OCI-LY3 (cell line): ENCODE measurements around the gene UBASH3A.

Experiments used
- H2AFZ ChIP-seq: fragments of 200-600, 300-600 bp; shearing (Covaris generic); 2 replicates; pipeline ENCODE4 v1.6.0; 2014; ENCODE audit warnings: antibody characterized with exemption, low read depth, low read length
- H3K27ac ChIP-seq: fragments of 200-600, 300-600 bp; sonication (generic); 2 replicates; pipeline ENCODE4 v1.5.1; 2014; ENCODE audit warnings: mild to moderate bottlenecking, low read length, moderate library complexity, mixed read lengths
- H3K27me3 ChIP-seq: fragments of 200-600, 300-600 bp; sonication (generic); 2 replicates; pipeline ENCODE4 v1.6.1; 2014; ENCODE audit warnings: low read depth, low read length, mixed read lengths
- H3K36me3 ChIP-seq: fragments of 200-600, 300-600 bp; sonication (generic); replicated peaks from 2 replicates; pipeline ENCODE3; 2014; ENCODE audit warnings: low read depth, low read length, mixed read lengths
- H3K4me1 ChIP-seq: fragments of 300-600, 200-600 bp; sonication (generic); 2 replicates; pipeline ENCODE4 v1.6.1; 2014; ENCODE audit warnings: low read length, mixed read lengths
- H3K4me2 ChIP-seq: fragments of 200-600, 300-600 bp; sonication (generic); 2 replicates; pipeline ENCODE4 v1.6.1; 2014; ENCODE audit warnings: low read length, mixed read lengths
- H3K4me3 ChIP-seq: fragments of 300-600, 200-600 bp; sonication (generic); 2 replicates; pipeline ENCODE4 v1.5.1; 2014; ENCODE audit warnings: antibody characterized with exemption, mild to moderate bottlenecking, low read length, moderate library complexity
- H3K79me2 ChIP-seq: fragments of 300-600, 200-600 bp; shearing (Covaris generic); 2 replicates; pipeline ENCODE4 v1.6.1; 2014; ENCODE audit warnings: mild to moderate bottlenecking, low read length, mixed read lengths
- H3K9ac ChIP-seq: fragments of 300-600, 200-600 bp; shearing (Covaris generic); 2 replicates; pipeline ENCODE4 v1.6.0; 2014; ENCODE audit warnings: mild to moderate bottlenecking, low read length, moderate library complexity
- H3K9me3 ChIP-seq: fragments of 200-600, 300-600 bp; shearing (Covaris generic); 2 replicates; pipeline ENCODE4 v1.6.1; 2014; ENCODE audit warnings: low read length, mixed read lengths; ENCODE audit not compliant: insufficient read depth
- H4K20me1 ChIP-seq: fragments of 200-600, 300-600 bp; sonication (generic); 2 replicates; pipeline ENCODE4 v1.6.1; 2016; ENCODE audit warnings: low read length, mixed read lengths; ENCODE audit not compliant: insufficient read depth
- CTCF ChIP-seq: fragments of 200-600, 300-600 bp; sonication (generic); IDR thresholded peaks from 2 replicates; pipeline ENCODE4 v1.5.1; 2014; ENCODE audit warnings: antibody characterized with exemption, low read length, low read depth
- EZH2phosphoT487 ChIP-seq: fragments of 200-600 bp; shearing (Covaris generic); IDR thresholded peaks from 2 replicates; pipeline ENCODE4 v1.6.1; 2018; ENCODE audit warnings: antibody characterized with exemption, mixed run types, low read depth

UBASH3A gene

GRCh38 chr21:42476388-42477331 lies 73.0 kb downstream of the UBASH3A start:
- Histone ChIP-seq H3K4me2 (no peak overlapping the region), H4K20me1 (no peaks in the 10 kb centered on the region), H3K79me2 (no peaks in the 10 kb centered on the region)

GRCh38 chr21:42478504-42478903 lies 74.8 kb downstream of the UBASH3A start:
- TF ChIP-seq EZH2phosphoT487 (no peak), CTCF (peak; percentile 20)
- H3K27me3 ChIP-seq: 0 out of 2 replicates have a peak, but pooled peaks cover 4% of the 10 kb centered on the region
- no peaks in the 10 kb centered on the region for H3K9me3 ChIP-seq
- peaks cover 63% of the 10 kb centered on the region for H3K4me1 ChIP-seq
- H3K4me3 ChIP-seq: peak overlapping the region; percentile 65
- no peak overlapping the region for H2AFZ ChIP-seq
- peak overlapping the region; percentile 70 for H3K27ac ChIP-seq
- H3K79me2 ChIP-seq: no peaks in the 10 kb centered on the region
- H3K36me3 ChIP-seq: no peaks in the 10 kb centered on the region
- H3K4me2 ChIP-seq: peak overlapping the region; percentile 94
- H4K20me1 ChIP-seq: no peaks in the 10 kb centered on the region
- H3K9ac ChIP-seq: peak overlapping the region; percentile 8; the same call in 1 of the 2 replicates

More at GRCh38 chr21:42476388-42477331, 73.0 kb downstream of the UBASH3A start:
- Histone ChIP-seq H3K27me3 (0 out of 2 replicates have a peak, but pooled peaks cover 4% of the 10 kb centered on the region), H3K9ac (no peak overlapping the region; the same call in 1 of the 2 replicates), H3K4me3 (no peak overlapping the region), H3K36me3 (no peaks in the 10 kb centered on the region), H3K9me3 (no peaks in the 10 kb centered on the region), H3K4me1 (peaks cover 77% of the 10 kb centered on the region), H2AFZ (no peak overlapping the region), H3K27ac (no peak overlapping the region)
- TF ChIP-seq EZH2phosphoT487 (no peak), CTCF (no peak)

- no peak for TF ChIP-seq EZH2phosphoT487
- H3K4me2 ChIP-seq: no peak overlapping the region
- H3K36me3 ChIP-seq: no peaks in the 10 kb centered on the region
- H2AFZ ChIP-seq: no peak overlapping the region
- 0 out of 2 replicates have a peak, but pooled peaks cover 4% of the 10 kb centered on the region for H3K27me3 ChIP-seq
- no peak overlapping the region for H3K27ac ChIP-seq
- no peak overlapping the region for H3K4me3 ChIP-seq
- H3K9ac ChIP-seq: no peak overlapping the region
- H3K79me2 ChIP-seq: no peaks in the 10 kb centered on the region
- H3K4me1 ChIP-seq: peaks cover 53% of the 10 kb centered on the region
- H4K20me1 ChIP-seq: no peaks in the 10 kb centered on the region
- no peaks in the 10 kb centered on the region for H3K9me3 ChIP-seq
These were observed 75.9 kb downstream of the UBASH3A start for GRCh38 chr21:42479582-42479981.

- Histone ChIP-seq H3K4me2 (no peak overlapping the region), H3K36me3 (no peaks in the 10 kb centered on the region), H3K9ac (no peak overlapping the region), H3K27me3 (0 out of 2 replicates have a peak, but pooled peaks cover 4% of the 10 kb centered on the region), H2AFZ (no peak overlapping the region), H4K20me1 (no peaks in the 10 kb centered on the region), H3K27ac (no peak overlapping the region), H3K79me2 (no peaks in the 10 kb centered on the region), H3K4me3 (no peak overlapping the region), H3K4me1 (peaks cover 41% of the 10 kb centered on the region), H3K9me3 (no peaks in the 10 kb centered on the region)
- TF ChIP-seq CTCF (no peak), EZH2phosphoT487 (no peak)
These were observed 77.0 kb downstream of the UBASH3A start for GRCh38 chr21:42480736-42481135.
